DMS114 treated with DMSO at 0.1 percent for 48 hours (cell line): ENCODE data around the gene RXRG.
A peak's percentile ranks its signal among the peaks of the same experiment; 100 is the strongest.

Experiments
- DNase-seq: peaks from one replicate; lab custom pipeline; 2025; ENCODE audit not compliant: unreplicated experiment; lab: John Stamatoyannopoulos, UW

RXRG gene

DNA sequence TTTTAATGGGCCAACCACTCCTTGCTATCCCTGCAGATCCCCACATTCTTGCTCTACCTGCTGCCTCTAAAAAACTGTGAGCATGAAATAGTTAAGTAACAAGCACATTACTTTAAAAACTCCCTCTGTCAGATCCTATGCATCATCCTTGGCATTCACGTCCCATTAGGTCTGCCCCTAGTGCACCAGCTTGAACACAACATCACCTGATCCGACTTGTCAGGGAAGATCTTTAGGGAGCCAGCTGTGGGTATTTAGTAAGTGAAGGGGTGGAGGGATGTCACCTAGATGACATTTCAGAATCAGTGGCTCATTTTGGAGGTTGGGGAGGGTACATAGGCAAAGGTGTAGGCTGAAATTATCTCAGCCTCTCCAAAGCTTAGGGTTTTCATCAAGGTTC lies 33.5 kb downstream of the RXRG start:
- no peak for DNase-seq

- DNase-seq, result no peak
Measured at GRCh38 chr1:165409657-165410358, 35.1 kb downstream of the RXRG start.

GRCh38 chr1:165408518-165408917 lies 36.4 kb downstream of the RXRG start:
- DNase-seq, result peak; percentile 2

DNA sequence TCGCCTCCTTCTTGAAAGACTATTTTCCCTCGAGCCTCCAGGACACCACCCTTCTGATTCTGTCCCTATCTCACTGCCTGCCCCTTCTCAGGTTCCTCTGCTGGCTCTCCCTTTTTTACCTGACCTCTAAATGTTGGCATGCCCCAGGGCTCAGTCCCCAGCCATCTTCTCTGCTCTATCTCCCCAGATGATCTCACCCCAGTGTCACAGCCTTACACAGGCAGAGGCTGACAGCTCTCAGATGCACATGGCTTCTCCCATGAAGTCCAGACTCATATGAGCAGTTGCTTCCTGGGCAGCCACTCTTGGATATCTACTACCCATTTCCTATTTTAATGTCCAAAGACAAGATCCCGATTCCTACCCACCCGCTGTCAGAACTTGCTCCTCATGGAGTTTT lies 37.5 kb downstream of the RXRG start:
- DNase-seq, result no peak

DNA sequence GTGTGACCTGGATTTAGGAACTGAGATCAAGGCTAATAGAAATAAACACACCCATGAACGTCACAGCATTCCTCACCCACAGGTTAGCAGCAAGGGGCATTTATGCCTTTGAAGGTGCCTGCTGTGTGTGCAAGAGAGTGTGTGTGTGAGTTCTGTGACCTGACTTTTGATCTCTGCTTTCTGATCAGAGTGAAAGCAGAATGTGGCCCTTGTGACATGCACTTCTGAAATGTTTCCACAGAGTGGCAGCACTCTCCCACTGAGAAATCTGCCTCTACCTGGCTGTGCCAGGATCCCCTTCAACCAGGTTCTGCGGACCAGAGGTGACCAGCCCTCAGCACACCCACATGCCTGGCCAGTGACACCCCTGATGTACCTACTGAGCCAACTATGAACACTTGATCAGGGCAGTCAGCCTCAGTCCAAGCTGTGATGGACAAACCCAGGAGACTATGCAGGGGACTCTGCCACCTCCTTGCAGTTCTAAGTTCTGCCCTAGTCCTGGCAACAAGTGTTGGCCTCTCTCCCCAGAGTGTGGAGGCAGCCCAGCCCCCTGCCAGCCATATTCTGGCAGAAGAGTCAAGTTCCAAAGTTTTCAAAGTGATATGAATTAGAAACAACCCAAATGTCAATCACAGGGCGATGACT lies 41.0 kb downstream of the RXRG start:
- peak; percentile 13 for DNase-seq

GRCh38 chr1:165402517-165403111 lies 42.3 kb downstream of the RXRG start:
- no peak for DNase-seq

- DNase-seq, result no peak
Measured at GRCh38 chr1:165397944-165398343, 47.0 kb downstream of the RXRG start.

DNA sequence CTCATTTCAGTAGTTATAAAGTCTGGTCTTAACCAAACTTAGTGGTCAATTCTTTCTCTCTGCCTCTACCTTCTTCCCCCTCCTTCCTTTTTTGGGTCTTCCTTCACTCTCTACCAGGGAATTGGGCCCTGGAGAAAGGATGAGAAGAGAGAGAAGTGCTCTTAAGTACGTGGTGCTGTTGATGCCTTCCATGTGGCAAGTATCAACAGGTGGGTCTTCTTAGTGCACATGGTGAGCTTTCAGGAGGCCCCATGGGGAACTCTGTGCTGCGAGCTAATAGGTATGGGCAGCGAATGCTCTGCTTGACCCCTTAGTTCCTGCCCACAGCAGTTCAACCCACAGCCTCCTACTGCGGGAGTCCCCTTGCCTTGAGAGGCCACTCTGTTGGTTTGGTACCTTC lies 49.0 kb downstream of the RXRG start:
- no peak for DNase-seq

DNA sequence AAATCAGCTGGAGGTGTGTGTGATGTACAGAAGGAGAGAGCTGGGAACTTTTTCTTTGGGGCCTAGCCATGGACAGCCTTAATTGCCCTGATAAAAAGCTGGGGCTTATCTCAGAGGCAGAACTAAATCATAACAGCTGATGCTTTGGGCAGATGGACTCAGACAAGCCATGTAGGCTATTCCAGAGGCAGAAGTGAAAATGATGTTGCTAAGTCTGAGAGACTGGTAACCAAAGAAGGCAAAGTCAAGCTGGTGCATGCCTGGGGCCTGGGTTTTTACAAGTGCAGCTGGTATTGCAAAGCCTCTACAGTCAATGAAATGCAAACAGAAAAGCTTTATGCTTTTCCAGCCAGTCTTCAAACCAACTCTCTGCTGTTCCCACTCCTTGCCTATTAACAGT lies 49.4 kb downstream of the RXRG start:
- DNase-seq, result no peak

GRCh38 chr1:165392634-165393571 lies 52.0 kb downstream of the RXRG start:
- DNase-seq, result peak; percentile 64

GRCh38 chr1:165389609-165390008 lies 55.3 kb downstream of the RXRG start:
- DNase-seq, result no peak

DNA sequence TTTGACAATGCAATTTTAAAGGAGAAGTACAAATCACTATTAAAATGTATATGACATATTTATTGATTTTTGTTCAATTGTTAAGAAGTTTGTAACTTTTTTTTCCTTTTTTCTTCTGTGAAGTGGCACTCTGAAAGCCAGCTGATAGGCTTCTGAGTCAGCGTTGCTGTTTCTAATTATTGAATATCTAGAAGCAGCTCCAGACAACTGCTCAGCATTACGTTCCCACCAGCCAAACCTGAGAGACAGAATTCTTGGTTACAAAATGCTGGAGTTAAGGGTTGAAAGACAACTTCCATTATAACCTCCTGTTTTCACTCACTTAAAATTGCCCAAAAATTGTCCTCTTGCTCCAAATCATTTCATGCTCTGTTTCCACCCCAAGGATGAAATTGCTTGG lies 57.0 kb downstream of the RXRG start:
- DNase-seq, result no peak

DNA sequence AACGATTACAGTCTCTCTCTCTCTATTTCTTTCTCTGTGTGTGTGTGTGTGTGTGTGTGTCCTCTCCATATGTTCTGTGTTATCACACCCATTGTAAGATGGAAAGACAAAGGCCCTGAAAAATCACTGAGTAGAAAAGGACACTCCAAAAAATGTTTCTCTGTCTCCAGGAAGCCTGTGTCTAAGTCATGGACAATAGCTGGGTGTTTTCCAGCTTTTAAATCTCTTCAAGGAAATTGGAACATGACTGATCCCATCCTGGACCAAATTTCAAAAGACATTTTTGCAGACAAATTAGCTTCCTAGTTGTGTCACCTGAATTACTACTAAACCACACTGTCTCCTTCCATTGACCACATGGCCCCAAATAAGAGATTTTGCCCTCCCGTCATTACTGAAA lies 57.4 kb downstream of the RXRG start:
- DNase-seq, result no peak

DNA sequence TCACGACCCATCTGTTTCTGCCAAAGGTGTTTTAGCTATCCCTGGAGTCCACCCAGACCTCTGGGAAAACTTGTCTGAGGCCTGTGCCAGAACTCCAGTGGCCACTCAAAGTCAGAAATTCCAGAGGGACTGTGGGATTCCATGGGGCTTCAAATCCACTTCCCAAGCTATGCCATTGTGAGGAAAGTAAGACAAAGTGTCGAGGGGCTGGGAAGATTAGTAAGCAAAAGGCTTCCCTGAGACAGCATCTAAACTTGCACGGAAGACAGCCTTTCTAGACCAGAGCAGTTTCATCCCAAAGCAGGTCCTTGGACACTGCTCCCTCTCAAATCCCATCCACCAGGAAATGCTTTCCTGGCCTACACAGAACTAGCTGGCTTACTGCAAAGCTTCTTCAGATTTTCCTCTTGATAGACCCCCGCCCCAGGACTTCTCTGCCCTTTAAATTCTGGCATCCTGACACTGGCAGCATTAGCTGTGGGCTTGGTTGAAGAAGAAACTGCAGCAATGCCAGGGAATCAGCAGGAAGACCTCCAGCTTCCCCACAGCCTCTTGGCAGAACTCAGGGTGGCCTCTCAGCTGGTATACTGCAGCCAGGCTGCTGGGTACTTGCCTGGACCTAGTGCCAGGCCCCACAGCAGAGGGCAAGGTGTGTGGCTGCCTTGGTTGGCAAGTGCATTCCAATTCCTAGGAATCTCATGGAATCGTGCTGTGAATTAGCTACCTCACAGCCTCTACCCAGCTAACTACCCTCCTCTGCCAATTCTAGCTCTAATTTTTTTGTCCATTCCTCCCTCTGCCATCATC lies 61.1 kb downstream of the RXRG start:
- no peak for DNase-seq

- DNase-seq, result no peak
Measured at GRCh38 chr1:165383067-165383466, 61.9 kb downstream of the RXRG start.

DNA sequence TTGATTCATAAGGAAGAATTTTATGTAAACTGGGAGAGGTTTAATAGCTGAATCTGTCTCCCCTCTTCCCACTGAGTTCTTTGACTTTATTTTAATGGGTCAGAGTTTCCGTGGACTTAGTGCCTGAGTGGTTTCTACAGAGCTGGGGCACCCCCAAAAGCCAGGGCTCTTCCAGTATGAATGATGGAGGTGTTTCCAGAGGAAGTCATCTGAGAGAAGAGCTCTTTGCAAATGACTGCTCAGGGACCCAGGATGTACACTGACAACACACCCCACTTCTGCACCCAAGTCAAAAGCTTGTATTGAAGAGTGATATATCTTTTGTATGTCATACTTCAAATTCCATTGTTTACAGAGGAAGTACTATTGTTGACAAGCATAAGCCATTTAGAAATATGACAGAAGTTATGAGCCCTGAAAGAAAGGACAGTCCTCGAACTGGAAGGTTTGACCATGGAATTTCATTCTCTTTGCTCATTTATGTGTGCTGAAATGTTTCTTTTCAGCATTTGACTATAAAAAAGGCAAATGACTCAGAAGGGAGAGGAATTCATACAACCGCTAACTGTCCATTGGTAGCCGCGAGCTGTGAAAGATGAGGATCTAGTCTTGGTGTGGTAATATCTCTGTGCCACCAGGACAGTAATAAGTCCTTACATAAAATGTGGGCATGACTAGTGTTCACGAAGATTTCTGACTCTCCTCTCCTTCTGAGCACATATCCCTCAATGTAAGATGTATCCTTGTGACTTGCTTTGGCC lies 63.0 kb downstream of the RXRG start:
- DNase-seq, result no peak

DNA sequence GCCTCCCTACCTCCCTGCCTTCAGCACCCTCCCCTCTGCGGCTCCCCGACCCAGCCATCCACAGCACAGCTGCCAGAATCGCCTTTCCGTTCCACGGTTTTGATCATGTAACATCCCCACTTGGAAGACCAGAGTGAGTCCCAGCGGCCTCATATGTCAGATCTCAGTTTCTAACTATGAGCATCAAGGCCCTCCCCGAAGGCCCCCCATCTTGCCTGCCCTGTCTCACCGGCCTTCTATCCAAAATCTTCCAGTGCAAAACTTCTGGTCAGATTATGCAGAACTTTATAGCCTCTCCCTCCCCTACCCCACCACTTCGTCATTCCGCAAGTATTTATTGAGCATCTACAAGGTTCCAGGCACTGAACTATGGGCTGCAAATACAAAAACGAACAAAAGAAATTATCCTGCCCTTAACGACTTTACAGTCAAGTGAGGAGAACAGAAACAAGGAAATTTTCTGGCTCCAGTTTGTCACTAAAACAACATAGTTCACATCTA lies 68.1 kb downstream of the RXRG start:
- DNase-seq, result no peak

- DNase-seq, result peak; percentile 14
Measured at GRCh38 chr1:165376041-165376810, 68.7 kb downstream of the RXRG start.

GRCh38 chr1:165375623-165376022 lies 69.3 kb downstream of the RXRG start:
- no peak for DNase-seq
